ENCODE data around the gene HSD17B14.
A peak's percentile ranks its signal among the peaks of the same experiment; 100 is the strongest.

DNA sequence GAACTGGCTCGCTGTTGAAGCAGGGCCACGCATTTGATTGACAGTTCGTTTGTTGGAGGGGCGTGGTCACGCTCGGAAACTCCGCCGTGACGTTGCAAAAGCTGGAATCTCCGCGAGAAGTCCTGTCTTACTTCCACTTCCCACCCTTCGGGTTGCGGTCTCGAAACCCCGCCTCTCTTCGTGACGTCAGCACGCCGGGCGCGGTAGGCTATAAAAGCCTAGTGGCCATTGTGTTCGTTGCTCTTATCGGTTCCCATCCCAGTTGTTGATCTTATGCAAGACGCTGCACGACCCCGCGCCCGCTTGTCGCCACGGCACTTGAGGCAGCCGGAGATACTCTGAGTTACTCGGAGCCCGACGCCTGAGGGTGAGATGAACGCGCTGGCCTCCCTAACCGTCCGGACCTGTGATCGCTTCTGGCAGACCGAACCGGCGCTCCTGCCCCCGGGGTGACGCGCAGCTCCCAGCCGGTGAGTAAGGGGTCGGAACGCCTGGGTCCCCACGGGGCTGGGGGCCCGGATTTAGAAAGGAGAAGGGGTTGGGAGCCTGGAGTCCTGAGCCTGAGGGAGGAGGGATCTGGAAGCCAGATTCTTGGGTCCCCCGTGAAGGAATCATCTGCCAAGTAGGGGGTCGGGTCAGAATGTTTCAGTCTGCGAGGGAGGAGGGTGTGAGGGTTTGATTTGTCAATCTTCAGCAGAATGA is 36.0 kb upstream of the HSD17B14 start, which contains the start of gene PPP1R15A:
- TF ChIP-seq CTCF (IDR thresholded peaks at IDR 0.05) = peak in 1 of 4 donors; percentile 12
- TF ChIP-seq POLR2A (IDR thresholded peaks at IDR 0.05) = peak; percentile 99

All from right lobe of liver (tissue), 4 donors.